GM13976 (cell line): ENCODE data around the gene NEK6.

Source experiments
- DNase-seq: peaks from one replicate; pipeline ENCODE4 v3.0.0; 2012; ENCODE audit warnings: low spot score
- CTCF ChIP-seq: IDR thresholded peaks from 2 replicates; pipeline ENCODE4 v1.5.1; 2012; ENCODE audit warnings: borderline replicate concordance, mild to moderate bottlenecking; ENCODE audit not compliant: insufficient read depth; ENCODE audit errors: extremely low read depth, missing control alignments, control extremely low read depth
- in situ Hi-C: fragments of 300-500 bp; cut with MboI; formaldehyde crosslinking; loops from one replicate; pipeline ENCODE4 v1.12.0; 2022; ENCODE audit warnings: low sequenced_read_pairs, mixed read lengths, inconsistent platforms; ENCODE audit not compliant: unreplicated experiment

The NEK6 gene

DNA sequence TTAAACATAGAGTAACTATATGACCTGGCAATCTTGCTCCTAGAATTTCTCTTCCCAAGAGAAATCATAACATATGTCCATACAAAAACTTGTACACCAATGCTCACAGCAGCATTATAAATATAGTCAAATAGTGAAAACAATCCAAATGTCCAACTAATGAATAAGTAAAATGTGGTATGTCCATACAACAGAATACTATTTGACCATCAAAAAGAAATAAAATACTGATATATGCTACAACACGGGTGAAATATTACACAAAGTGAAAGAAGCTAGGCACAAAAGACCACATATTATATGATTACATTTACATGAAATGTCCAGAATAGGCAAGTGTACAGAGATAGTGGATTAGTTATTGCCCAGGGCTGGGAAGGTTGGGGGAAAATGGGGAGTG, 116.1 kb downstream of the NEK6 start:
- in situ Hi-C loops, result no loop called here
- no peak for TF ChIP-seq CTCF
- no peak for DNase-seq

GRCh38 chr9:124375726-124376125, 118.0 kb downstream of the NEK6 start:
- no peak for TF ChIP-seq CTCF
- in situ Hi-C loops, result no loop called here
- DNase-seq, result no peak

DNA sequence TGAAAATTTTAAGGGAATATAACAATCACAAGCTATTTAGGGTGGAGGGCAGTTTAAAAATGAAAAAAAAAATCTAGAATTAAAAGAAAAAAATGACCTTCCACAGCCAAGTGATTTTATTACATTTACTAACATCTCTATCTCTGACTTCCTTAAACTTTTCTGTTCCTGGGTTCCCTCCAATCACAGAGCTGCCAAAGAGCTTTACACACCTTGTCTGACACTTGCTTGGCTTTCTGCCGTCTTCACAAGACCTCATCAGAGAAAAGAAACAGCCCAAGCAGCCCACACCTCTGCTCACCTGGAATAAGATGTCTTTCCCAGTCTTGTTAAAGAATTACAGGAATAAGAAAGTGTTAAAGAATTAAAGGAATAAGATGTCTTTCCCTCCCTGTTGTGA, 118.6 kb downstream of the NEK6 start:
- in situ Hi-C loops, result no loop called here
- TF ChIP-seq CTCF, result no peak
- no peak for DNase-seq

DNA sequence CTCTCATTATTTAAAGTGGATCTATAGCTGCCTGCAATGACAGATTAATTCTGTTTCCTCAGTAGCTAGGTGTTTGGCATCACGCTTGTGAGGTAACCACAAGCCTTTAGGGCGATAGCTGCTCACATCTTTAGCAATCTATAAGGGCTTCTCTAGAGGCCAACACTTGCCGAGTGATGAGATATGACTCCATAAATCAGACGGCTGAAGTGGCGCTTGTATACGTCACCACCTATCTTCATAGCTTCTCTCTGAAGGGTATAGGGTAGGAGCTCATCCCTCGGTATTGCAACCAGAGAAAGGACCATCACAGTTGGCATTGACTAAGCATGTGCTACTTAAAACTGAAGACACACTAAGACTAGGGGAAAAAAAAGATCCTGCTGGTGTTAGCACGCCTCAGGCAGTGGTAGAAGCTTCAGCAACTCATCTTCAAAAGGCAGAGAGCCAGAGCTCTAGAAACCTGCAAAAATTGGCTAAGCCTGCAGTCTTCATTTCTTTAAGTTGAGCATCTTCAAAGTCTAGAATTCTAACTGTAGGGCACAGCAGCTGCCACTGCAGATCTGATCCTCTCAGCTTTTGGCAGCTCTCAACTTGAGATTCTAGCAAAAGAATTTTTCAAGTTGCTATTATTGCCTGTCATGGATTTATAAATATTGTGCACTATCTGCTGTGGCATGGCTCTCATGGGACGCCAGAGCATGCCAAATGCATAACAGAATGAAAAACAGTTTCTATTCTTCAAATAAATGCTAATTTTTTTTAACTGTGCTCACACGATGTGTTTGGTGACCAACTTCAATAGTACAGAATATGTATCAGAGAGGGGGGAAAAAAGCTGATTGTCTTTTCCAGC, 120.0 kb downstream of the NEK6 start:
- in situ Hi-C loops, result no loop called here
- TF ChIP-seq CTCF, result no peak
- no peak for DNase-seq

GRCh38 chr9:124381170-124381945, 123.6 kb downstream of the NEK6 start:
- in situ Hi-C loops, result no loop called here
- DNase-seq, result no peak
- no peak for TF ChIP-seq CTCF

DNA sequence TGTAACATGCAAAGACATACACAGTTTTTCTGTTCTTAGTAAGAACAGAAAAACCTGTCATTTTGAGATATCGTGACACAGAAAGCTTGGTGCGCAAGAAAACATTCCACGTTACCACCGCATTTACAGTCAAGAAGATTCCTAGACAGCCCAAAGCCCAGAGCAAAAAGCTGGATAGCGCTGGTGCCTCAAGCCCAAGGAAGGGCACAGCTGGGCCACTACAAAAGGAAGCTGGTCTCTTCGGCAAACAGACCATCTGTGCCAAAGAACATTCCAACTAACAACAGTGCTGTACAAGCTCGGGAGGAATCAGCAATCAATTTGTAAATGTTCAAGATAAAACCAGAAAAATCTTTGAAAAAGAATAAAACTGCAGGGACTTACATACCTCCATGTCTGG, 126.5 kb downstream of the NEK6 start:
- no peak for TF ChIP-seq CTCF
- in situ Hi-C loops, result no loop called here
- DNase-seq, result no peak
